NCI-H2171 treated with DMSO at 0.1 percent for 48 hours (cell line): Measurements from ENCODE around the gene MNAT1.

Experiments used
- DNase-seq: peaks from one replicate; lab custom pipeline; 2025; lab: John Stamatoyannopoulos, UW

MNAT1 gene

GRCh38 chr14:60968099-60968498, 233.5 kb downstream of the MNAT1 start:
- DNase-seq: no peak

GRCh38 chr14:60968671-60969070, 234.1 kb downstream of the MNAT1 start:
- no peak for DNase-seq

DNA sequence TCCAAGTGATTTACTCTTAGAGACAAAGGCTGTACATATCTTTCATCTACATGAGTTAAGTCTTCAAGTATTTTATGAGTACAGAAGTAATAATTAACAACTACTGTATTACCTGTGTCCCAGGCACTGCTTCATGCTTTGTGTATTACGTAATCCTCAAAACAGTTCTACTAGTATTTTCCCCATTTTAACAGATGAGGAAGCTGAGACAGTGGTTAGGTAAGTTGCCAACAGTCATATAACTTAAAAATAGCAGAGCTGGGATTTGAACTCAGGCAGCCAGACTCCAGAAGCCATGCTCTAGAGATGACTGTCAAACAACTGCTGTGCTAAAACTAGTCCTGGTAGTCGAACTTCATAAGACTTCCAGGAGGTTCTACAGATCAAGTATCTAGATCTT, 235.6 kb downstream of the MNAT1 start:
- DNase-seq: no peak

DNA sequence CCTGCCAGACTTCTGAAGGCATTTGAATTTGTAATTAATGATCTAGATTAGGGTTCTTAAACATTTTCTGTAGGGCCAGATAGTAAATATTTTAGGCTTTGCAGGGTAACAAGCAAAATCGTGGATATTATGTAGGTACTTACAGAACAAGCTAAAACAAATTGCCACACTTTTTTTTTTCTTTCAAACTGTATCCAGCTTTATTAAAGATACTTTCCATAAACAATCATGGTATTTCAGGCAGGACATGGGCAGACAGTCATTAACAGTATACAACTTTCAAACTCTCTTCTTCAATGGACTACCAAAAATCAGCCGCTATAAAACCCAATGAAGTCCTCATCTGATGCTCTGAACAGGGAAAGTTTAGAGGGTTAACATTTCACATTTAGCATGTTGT, 236.7 kb downstream of the MNAT1 start:
- no peak for DNase-seq

GRCh38 chr14:60972295-60972694, 237.7 kb downstream of the MNAT1 start:
- no peak for DNase-seq

GRCh38 chr14:60973070-60973469, 238.5 kb downstream of the MNAT1 start:
- no peak for DNase-seq

DNA sequence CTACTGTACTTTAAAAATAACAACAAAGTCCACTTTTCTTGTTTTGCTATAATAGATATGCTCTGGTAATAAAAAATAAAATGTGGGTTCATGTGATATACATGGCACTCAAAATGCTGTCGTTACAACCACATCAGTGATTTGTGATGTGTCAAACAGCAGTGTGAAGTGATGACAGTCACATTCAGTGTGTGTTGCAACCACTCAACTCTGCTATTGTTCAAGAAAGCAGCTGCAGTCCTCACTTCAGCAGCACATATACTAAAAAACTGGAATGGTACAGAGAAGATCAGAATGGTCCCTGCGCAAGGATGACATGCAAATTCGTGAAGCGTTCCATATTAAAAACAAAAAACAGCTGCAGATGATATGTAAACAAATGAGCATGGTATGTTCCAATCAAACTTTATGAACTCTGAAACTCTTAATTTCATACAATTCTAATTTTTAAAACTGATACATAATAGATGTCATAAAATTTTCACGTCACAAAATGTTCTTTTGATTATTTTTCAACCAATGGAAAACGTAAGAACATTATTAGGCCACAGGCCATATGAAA, 239.6 kb downstream of the MNAT1 start:
- no peak for DNase-seq

DNA sequence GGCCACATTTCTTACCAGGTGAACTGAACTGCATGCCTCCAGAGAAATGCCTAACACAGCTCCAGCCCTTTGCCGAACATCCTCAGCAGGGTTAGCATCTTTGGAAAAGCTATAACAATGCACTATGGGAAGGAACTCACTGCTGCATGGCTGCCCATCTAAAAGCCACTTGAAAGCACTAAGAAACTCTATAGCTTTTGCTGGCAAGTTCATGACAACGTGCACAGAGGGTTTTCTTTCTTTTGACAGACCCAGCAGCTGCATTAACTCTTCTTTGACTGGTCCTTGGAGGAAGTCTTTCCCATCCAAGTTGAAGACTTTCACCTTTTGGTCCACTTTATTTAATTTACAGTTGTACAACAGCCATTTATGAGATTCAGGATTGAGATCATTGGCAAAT, 241.0 kb downstream of the MNAT1 start:
- no peak for DNase-seq

- peak; percentile 16 for DNase-seq
Measured at GRCh38 chr14:60977847-60978246, 243.3 kb downstream of the MNAT1 start.

DNA sequence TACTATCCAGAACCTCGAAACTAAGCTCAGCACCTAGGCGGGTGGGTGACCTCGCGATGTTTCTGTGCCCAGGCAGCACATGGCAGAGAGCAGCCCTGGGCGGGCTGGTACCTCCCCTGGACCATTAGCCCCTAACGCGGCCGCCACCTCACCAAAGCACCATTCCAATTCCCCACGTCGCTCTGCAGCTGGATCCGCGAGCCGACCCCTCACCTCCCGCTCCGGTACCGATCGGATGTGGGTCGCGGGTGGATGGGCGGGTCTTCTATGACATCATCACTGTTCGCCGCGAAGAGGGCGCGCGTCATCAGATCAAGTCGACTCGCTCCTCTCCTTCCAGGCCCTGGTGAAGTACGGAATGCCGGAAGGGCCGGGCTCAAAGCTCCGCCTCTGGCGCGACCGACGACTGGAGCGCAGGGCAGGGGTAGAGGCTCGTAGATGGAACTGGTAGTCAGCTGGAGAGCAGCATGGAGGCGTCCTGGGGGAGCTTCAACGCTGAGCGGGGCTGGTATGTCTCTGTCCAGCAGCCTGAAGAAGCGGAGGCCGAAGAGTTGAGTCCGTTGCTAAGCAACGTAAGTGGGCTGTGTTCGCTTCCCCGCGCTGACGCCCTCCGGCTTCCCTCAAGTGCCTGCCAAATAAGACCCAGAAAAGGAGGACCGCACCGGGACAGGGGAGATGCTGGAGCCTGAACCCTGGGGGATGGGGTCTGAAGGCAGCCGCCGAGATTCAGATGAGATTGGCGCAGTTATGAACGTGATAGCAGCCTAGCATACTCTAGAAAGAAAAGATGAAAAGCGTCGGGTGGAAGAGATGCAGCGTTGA, 246.5 kb downstream of the MNAT1 start, which contains the start of the genes SLC38A6 and TRMT5:
Gene SLC38A6, plus strand, starts transcription at position 435 of the 822 bp plus-strand sequence. Its CDS starts 33 bp downstream, at position 468.
Gene TRMT5, minus strand, starts transcription at position 269 of the 822 bp plus-strand sequence. Its CDS starts 106 bp downstream, at position 163.
- DNase-seq: peak; percentile 97

- DNase-seq: no peak
Measured at GRCh38 chr14:60981633-60982455, 247.3 kb downstream of the MNAT1 start.

- DNase-seq: no peak
Measured at GRCh38 chr14:60984196-60984595, 249.6 kb downstream of the MNAT1 start.

DNA sequence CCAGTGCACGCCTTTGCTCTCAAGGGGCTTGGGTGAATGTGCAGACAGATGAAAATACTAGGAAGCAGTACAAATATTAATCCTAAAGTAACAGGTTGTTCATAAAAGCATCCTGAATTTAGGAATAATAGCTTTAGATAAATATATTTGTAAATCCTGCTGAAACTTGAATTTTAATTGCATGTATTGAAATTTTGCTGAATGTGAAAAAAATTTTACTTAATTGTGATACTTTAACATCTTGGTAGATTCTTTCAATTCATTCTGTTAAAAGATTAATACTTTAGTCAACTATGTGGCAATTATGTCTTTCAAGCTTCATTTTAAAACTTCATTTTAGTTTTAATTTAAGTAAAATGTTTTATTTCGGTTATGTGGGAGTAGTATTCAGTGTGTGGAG, 251.9 kb downstream of the MNAT1 start:
- no peak for DNase-seq

GRCh38 chr14:60989599-60989998, 255.0 kb downstream of the MNAT1 start:
- DNase-seq: no peak

DNA sequence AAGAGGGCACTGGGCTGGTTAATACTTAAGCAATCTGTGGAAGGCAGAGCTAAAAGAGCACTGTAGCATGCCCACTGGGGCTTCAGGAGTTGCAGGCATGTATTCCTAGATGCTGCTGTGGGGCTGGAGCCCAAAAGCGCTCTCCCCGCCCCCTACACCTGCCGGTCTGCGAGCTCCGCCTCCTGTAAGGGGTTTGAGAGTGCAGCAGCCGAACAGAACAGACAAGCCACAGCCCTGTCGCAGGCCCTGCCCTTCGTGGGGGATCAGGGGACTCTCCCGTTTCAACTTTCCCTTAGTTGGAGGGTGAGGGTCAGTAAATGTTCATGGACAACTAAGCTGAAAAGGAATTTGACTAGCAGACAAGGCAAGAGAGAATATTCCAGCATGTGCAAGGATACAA, 264.1 kb downstream of the MNAT1 start:
- DNase-seq: no peak

DNA sequence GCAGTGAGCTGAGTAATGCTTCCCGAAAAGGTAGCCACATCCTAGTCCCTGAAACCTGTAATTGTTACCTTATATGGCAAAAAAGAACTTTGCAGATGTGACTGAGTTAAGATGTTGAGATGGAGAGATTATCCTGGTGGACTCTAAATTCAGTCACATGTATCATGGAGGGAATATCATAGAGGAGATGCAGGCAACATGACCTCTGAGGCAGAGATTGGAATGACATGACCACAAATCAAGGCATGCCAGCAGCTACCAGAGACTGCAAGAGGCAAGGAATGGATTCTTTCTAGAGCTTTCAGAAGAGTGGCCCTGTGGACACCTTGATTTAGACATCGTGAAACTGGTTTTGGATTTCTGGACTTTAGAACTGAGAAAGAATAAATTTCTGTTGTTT, 265.0 kb downstream of the MNAT1 start:
- no peak for DNase-seq

DNA sequence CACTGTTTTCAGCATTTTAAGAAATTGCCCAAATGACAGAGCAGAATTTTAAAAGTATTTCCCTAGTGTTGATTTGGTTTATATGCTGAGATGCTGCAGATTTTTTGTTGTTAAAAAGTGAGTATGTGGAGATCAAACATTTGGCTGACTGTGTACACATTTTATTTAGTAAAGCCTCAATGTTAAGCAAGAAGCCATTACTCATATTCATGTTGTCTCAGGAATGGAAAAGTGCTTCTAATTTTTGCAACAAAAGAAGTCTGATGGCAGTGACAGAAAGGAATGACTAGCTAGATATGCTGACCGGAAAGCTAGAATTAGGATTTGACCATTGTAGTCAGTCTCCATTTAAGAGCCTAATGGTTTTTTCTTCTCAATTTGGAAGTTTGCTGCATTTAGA, 269.0 kb downstream of the MNAT1 start:
- no peak for DNase-seq

DNA sequence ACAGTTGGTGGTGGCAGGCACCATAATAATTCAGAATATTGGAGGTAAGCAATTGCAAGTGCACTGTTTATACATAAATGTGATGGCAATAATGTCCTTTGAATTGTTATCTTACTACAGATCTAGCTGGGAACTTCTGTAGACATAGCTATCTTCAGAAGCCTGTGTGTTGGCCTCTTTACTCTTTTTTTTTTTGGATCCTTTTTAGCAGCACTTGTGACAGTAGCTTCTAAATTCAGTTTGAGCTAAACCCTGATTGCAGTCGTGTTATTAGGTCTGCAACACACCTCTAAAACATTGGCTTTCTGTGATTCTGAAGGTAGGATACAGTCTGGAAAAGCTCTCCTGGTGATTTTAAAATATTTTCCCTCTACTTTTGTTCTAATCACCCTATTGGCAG, 285.0 kb downstream of the MNAT1 start:
- no peak for DNase-seq
